KOPT-K1 (cell line): ENCODE data around the gene RABL3.
"Not testable (repeated sequence)": the region's sequence is repeated elsewhere in the genome, so short reads cannot be mapped to it uniquely, and the experiment has no call there.

Experiments used
- H3K27ac ChIP-seq: fragments of 200-600 bp; sonication (generic); 2 replicates; pipeline ENCODE4 v1.5.1; 2016; ENCODE audit warnings: antibody characterized with exemption, mild to moderate bottlenecking, low read depth, low read length; ENCODE audit not compliant: poor library complexity, severe bottlenecking
- H3K36me3 ChIP-seq: fragments of 200-600 bp; sonication (generic); 2 replicates; pipeline ENCODE4 v1.5.1; 2017; ENCODE audit warnings: antibody characterized with exemption, mild to moderate bottlenecking, low read length, moderate library complexity; ENCODE audit not compliant: insufficient read depth
- H3K9me3 ChIP-seq: fragments of 200-600 bp; sonication (generic); 2 replicates; pipeline ENCODE4 v1.5.1; 2017; ENCODE audit warnings: antibody characterized with exemption, low read length, mild to moderate bottlenecking; ENCODE audit not compliant: insufficient read depth, poor library complexity, severe bottlenecking

RABL3 gene

DNA sequence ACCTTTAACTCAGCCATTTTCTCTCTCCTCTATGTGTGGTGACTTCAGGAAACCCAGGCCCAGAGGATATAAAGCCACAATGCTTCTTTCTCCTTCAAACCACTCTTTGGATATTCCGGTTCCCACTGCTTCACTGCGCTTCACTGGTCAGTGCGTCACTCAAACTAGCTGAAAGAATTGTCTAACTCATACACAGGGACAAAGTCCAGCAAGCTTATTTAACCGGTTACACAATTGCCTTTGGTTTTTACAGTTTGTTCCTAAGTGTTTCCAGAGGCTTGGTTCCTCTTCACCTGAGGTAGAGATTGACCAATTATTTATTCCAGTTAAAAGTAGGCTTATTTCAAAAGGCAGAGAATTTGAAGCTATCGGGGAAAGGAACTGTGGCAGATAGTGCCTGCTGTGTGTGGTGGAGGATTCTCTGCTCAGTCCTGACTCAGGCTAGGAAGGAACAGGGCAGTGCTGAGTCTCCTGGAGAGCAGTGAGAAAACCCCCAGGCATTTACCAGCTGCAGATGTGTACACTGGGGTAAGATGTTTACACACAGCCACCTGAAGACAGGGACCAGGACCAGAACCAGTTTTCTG lies 60.1 kb downstream of the RABL3 start, which contains the start of gene HGD:
Gene HGD, minus strand, starts transcription at position 145 of the 587 bp plus-strand sequence. Its CDS starts 128 bp downstream, at position 17.
- Histone ChIP-seq H3K9me3 (peaks cover 4% of the 10 kb centered on the region), H3K36me3 (no peaks in the 10 kb centered on the region), H3K27ac (no peak within 1 kb of the TSS)

GRCh38 chr3:120681506-120682038 lies 60.7 kb downstream of the RABL3 start:
- H3K36me3 ChIP-seq, result no peaks in the 10 kb centered on the region
- no peak overlapping the region for H3K27ac ChIP-seq
- peaks cover 6% of the 10 kb centered on the region for H3K9me3 ChIP-seq

DNA sequence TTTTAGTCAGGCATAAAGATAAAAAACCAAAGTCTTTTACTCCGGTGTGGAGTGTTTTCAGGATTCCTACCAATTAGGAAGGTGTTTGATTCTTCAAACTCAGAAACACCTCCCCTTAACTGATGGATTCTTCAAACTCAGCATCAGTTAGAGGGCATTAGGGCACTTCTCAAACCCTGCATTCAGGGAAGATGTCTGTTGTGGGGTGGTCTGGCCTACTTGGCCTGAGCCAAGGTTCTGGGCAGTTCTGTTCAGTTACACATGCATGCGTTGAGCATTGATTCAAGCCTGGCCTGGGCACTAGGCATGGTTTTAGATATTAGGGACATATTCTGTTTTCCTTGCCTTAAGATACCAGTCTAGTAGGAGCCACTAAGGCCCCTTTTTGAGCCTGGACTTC lies 61.3 kb downstream of the RABL3 start:
- H3K36me3 ChIP-seq, result no peaks in the 10 kb centered on the region
- H3K9me3 ChIP-seq, result peaks cover 9% of the 10 kb centered on the region
- H3K27ac ChIP-seq, result no peak overlapping the region

DNA sequence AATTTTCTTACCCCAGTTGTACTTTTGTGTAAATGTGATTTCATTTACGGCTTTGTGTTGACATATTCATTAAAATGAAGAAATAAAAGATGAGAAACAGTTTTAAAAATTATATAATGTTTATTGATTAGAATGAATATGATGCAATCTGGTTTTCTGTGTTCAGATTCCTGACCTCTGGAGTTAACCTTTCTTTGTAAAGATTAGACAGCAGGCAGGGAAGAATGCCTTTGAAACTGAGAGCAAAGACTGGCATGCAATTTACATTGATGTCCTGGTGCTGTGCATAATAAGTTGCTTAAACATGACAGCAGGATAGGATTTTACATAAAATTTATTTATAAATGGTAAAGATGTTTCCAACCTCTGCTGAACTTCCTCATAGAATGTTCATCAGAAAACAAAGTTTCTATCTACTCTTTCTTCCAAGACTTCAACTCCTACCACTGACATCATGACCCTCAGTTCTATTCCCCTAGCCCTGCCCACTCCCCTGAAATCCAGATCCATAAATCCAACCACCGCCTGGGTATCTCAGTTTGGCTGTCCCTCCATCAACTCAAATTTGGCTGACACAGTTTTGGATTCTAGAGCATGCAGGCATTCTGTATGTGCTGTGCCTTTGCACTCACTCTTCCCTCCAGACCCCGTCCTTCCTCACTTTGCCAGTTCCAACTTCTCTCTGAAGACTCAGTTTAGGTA lies 62.0 kb downstream of the RABL3 start:
- H3K27ac ChIP-seq, result no peak overlapping the region
- no peaks in the 10 kb centered on the region for H3K36me3 ChIP-seq

DNA sequence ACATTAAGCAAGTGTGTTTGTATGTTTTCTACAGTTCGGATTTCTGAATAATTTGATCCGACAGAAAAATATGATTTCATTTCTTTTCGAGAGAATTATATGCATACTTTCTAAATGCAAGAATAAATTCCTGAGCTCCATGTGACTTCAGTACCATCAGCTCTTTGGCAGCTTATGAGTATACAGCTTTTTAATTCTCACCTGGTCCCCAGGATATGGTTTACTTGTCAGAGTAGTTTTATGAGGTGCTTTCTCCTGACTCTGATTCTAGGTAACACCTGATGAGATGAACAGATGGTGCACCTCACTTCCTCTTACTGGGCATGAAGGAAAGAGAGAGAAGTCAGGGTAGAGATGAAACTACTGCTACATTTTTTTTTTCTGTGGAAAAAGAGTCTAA lies 63.3 kb downstream of the RABL3 start:
- no peak overlapping the region for H3K27ac ChIP-seq

More for the DNA sequence above, 62.0 kb downstream of the RABL3 start:
- peaks cover 9% of the 10 kb centered on the region for H3K9me3 ChIP-seq

DNA sequence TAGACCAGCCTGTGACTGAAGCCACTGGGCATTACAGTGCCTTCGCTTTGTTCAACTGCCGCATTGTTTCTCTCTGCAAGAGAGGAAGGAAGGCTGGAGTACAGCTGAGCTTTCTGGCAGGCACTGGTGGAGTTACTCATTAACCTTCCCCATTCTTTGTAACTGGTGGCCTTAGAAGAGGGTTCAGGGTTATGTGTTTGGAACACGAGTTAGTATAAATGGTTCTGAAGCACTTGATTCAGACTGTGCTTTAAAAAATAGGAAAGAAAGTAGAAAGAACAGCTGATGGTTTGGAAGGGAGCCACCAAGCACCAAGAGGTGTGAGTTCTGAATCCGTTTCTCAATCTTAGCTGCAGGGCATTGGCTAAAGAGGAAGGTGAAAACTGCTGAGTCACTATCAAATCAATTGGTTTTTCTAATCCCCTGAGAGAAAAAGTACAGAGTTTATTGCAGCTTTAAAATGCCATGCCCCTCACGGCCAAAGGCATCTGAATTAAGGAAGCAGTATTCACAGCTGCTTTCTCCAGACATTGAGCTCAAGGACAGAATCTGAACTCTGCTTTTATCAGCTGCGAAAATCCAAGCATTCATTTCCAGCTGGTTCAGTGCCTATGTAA lies 63.9 kb downstream of the RABL3 start:
- peaks cover 9% of the 10 kb centered on the region for H3K9me3 ChIP-seq
- H3K27ac ChIP-seq, result no peak overlapping the region
- no peaks in the 10 kb centered on the region for H3K36me3 ChIP-seq

More for the DNA sequence above, 63.3 kb downstream of the RABL3 start:
- Histone ChIP-seq H3K9me3 (peaks cover 9% of the 10 kb centered on the region), H3K36me3 (no peaks in the 10 kb centered on the region)

DNA sequence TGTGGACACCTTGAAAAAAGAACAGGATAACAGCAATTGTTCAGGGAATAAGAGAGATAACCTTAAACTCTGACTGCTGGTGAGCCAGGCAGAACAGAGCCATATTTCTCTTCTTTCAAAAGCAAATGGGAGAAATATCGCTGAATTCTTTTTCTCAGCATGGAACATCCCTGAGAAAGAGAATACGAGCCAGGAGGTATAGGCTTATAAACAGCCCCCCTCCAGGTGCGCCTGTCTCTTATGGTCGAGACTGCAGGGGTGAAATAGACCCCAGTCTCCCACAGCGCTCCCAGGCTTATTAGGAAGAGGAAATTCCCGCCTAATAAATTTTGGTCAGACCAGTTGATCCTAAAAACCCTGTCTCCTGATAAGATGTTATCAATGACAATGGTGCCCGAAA lies 65.1 kb downstream of the RABL3 start:
- not testable (repeated sequence) for H3K9me3 ChIP-seq, H3K36me3 ChIP-seq, H3K27ac ChIP-seq

GRCh38 chr3:120673116-120673515 lies 69.2 kb downstream of the RABL3 start:
- H3K36me3 ChIP-seq, result no peaks in the 10 kb centered on the region
- peaks cover 12% of the 10 kb centered on the region for H3K9me3 ChIP-seq

DNA sequence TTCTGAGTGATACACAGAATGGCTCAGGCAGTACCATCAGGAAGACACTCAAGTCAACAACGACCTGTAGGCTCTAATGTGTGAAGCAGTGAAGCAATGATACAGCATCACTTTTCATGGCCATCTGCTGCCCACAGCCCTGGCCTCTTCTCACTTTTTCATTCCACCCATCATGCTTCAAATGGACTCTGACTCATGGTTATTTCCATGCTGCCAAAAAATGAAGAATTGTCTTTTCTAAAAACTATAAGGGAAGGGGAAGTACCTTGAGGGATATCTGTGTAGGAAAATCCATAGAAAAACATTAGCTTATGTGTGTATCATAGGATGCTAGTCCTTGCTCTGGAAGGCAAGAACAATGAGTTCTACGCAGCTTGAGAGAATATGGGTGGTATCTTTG lies 71.7 kb downstream of the RABL3 start:
- peaks cover 3% of the 10 kb centered on the region for H3K9me3 ChIP-seq
- no peak overlapping the region for H3K27ac ChIP-seq
- no peaks in the 10 kb centered on the region for H3K36me3 ChIP-seq

More at GRCh38 chr3:120673116-120673515, 69.2 kb downstream of the RABL3 start:
- H3K27ac ChIP-seq, result no peak overlapping the region

GRCh38 chr3:120664926-120665325 lies 77.4 kb downstream of the RABL3 start:
- Histone ChIP-seq H3K9me3 (no peaks in the 10 kb centered on the region), H3K36me3 (no peaks in the 10 kb centered on the region), H3K27ac (no peak overlapping the region)

- peaks cover 5% of the 10 kb centered on the region for H3K9me3 ChIP-seq
- H3K27ac ChIP-seq, result no peak overlapping the region
- H3K36me3 ChIP-seq, result no peaks in the 10 kb centered on the region
Observed at GRCh38 chr3:120661945-120662344, 80.4 kb downstream of the RABL3 start.

DNA sequence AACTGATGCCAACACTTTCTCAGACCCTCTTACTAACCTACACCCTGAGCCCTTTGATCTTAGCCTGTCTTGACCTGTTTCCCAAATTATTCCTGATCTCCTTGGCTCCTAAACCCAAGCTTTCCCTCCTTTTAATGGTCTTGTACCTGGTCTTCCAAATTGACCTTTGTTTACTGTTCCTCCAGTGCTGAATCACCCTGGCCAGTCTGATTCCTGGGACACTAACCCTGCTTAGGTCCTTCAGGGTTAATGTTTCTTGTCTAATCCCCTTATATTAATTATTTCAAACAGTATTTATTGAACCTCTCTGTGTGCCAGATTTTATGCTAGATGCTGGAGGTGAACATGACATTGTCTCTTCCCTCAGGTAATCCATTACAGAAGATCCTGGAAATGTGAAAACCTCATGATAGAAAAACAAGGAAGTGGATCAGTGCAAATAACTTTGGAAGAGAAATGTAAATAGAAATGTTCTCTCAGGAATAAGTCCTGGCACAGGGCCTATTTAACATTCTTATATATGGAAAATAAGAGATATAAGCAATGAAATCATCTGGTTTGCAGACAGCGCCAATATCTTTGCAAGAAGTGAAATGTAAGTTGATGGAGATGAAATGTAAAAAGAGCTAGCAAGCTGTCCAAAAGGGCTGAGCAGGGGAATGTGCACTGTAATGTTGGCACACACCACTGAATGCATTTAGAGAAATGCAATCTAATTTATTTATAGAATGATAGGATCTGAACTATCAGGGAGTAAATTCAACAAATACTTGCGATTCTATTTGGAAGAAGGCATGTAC lies 81.0 kb downstream of the RABL3 start:
- Histone ChIP-seq H3K36me3 (no peaks in the 10 kb centered on the region), H3K27ac (no peak overlapping the region), H3K9me3 (peaks cover 5% of the 10 kb centered on the region)

GRCh38 chr3:120659834-120660233 lies 82.5 kb downstream of the RABL3 start:
- Histone ChIP-seq H3K9me3 (peaks cover 5% of the 10 kb centered on the region), H3K27ac (no peak overlapping the region), H3K36me3 (no peaks in the 10 kb centered on the region)

- no peaks in the 10 kb centered on the region for H3K36me3 ChIP-seq
- no peak overlapping the region for H3K27ac ChIP-seq
- peaks cover 5% of the 10 kb centered on the region for H3K9me3 ChIP-seq
Observed at GRCh38 chr3:120659285-120659684, 83.0 kb downstream of the RABL3 start.
